ENCODE measurements around the gene OR2AP1.
"Not testable (repeated sequence)": the region's sequence is repeated elsewhere in the genome, so short reads cannot be mapped to it uniquely, and the experiment has no call there.

OR2AP1 gene

GRCh38 chr12:55572168-55572567 lies at the start of gene OR2AP1:
Gene OR2AP1 (plus strand): TSS chr12:55572468. CDS start chr12:55574415, 1,947 bp downstream.
- no peak for DNase-seq (ENCODE audit: low read depth)

- not testable (repeated sequence) for DNase-seq (ENCODE audit: low read depth)
Observed at GRCh38 chr12:55548235-55548634, 24.0 kb upstream of the OR2AP1 start.

- DNase-seq (ENCODE audit: low read depth): no peak
Observed at GRCh38 chr12:55548756-55549155, 23.5 kb upstream of the OR2AP1 start.

DNA sequence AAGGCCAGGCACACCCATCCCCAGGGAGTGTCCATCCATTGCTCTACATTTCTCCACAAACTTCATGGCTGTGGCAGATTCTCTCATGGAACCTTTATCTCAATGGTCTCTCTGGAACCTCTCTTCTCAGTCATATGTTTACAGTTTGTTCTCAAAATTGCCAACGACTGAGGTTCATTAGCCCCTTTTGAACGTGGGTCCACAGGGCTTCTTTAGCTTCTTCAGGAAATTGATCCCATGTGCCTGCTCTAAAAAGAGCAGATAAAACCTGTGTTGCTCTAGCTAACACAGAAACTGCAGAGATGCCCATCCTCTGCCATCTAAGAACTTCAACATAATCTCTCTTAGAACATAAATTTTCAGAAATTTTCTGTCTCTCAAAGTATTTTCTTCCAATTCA lies 23.0 kb upstream of the OR2AP1 start, which contains the start of gene OR6C4:
OR6C4 (plus strand) TSS at position 301 of the 400 bp plus-strand sequence. CDS start 1,625 bp downstream, outside the sequence.
- DNase-seq (ENCODE audit: low read depth): no peak

DNA sequence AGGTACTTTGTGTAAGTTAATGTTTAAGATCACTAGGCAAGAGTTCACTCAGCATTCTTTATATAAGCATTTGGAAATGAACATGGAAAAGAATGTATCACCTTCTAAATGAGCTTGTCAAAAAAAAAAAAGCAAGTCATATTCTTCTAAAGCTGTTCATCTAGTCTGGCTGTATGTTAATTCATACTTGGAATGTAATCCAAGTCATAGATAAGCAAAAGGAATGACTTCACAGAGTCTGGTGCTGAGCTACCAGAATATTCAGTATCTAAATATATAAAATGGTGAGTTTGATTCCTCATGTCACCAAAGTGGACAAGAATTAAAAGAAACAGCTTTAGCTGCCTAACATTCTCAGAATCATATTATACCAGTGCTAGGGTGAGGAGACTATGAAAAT lies 18.0 kb upstream of the OR2AP1 start:
- no peak for DNase-seq (ENCODE audit: low read depth)

GRCh38 chr12:55570060-55570459 lies 2.2 kb upstream of the OR2AP1 start:
- not testable (repeated sequence) for DNase-seq (ENCODE audit: low read depth)

DNA sequence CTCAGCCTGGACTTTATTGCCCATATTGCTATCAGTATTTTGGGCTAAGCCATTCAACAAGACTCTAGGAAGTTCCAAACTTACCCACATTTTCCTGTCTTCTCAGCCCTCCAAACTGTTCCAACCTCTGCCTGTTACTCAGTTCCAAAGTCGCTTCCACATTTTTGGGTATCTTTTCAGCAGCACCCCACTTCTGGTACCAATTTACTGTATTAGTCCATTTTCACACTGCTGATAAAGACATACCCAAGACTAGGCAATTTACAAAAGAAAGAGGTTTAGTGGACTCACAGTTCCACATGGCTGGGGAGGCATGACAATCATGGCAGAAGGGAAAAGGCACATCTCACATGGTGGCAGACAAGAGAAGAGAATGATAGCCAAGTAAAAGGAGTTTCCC lies 1.6 kb upstream of the OR2AP1 start:
- DNase-seq (ENCODE audit: low read depth): not testable (repeated sequence)

DNA sequence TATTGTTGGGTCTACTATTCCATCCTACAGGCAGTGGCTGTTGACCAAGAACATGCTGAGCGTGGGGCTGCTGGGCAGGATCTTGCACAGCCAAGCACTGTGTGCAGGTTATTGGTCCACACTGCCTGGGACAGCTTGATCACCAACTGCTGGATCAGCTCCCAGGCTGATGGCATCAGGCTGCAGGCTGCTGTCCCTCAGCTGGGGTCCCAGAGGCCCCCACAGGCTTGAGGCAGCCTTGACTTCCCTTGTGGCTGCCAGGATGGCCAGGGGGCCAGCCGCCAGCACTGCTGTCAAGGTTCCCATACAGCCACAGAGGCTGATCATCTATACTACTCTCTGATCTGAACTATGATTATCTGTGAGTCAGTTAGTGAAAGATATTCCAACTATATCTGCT lies 9.8 kb downstream of the OR2AP1 start:
- no peak for DNase-seq (ENCODE audit: low read depth)

DNA sequence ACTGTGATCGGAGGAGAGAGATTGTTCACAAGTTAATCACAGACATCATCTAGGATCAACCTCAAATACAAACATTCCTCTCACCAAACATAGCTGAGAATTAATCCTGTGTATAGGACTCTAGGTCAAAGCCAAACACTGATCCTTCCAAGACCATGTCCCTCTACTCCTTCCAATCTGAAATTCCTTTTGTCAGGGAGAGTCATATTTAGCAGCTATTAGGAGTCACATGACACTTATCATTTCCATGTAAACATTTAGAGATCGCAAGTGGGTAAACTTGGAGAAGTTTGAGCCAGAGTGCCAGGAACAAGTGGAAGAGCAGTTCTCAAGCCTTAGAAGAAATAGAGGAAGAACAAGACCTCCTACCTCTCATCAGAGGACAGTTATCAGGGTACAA lies 13.5 kb downstream of the OR2AP1 start:
- DNase-seq (ENCODE audit: low read depth): no peak

DNA sequence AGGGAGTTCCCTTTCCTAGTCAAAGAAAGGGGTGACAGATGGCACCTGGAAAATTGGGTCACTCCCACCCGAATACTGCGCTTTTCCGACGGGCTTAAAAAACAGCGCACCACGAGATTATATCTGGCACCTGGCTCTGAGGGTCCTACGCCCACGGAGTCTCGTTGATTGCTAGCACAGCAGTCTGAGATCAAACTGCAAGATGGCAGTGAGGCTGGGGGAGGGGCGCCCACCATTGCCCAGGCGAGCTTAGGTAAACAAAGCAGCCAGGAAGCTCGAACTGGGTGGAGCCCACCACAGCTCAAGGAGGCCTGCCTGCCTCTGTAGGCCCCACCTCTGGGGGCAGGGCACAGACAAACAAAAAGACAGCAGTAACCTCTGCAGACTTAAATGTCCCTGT lies 17.9 kb downstream of the OR2AP1 start:
- DNase-seq (ENCODE audit: low read depth): not testable (repeated sequence)

GRCh38 chr12:55607821-55608594 lies 35.7 kb downstream of the OR2AP1 start:
- DNase-seq (ENCODE audit: low read depth): no peak

- no peak for DNase-seq (ENCODE audit: low read depth)
Observed at GRCh38 chr12:55610598-55610997, 38.3 kb downstream of the OR2AP1 start.

- DNase-seq (ENCODE audit: low read depth): no peak
Observed at GRCh38 chr12:55612646-55613045, 40.4 kb downstream of the OR2AP1 start.

- no peak for DNase-seq (ENCODE audit: low read depth)
Observed at GRCh38 chr12:55614764-55615163, 42.5 kb downstream of the OR2AP1 start.

GRCh38 chr12:55619354-55620138 lies 47.3 kb downstream of the OR2AP1 start:
- no peak for DNase-seq (ENCODE audit: low read depth)

GRCh38 chr12:55624056-55624455 lies 51.8 kb downstream of the OR2AP1 start:
- no peak for DNase-seq (ENCODE audit: low read depth)

Measured in activated T-helper 1 cell treated with Interleukin-2 at 50 U/mL for 16 hours (primary cell).